K562 (cell line): ENCODE measurements around the gene RPL36AL. TPM values are rescaled to one million over a fixed set of nuclear protein-coding genes. Genes with fewer than 3 reads are reported as not detected.

Source experiments
- CBFB ChIP-seq: sonication (generic); formaldehyde crosslinking; IDR thresholded peaks from 2 replicates; pipeline ENCODE4 v1.4.0; 2020; ENCODE audit warnings: mild to moderate bottlenecking, missing genetic modification reagents
- CBX1 ChIP-seq: sonication (generic); IDR thresholded peaks from 2 replicates; pipeline ENCODE4 v1.6.1; 2016; ENCODE audit warnings: antibody characterized with exemption, low read depth, mild to moderate bottlenecking
- CHD4 ChIP-seq: fragments of 200-600 bp; sonication (generic); IDR thresholded peaks from 3 replicates; pipeline ENCODE4 v1.6.1; 2012; ENCODE audit warnings: low read depth, mild to moderate bottlenecking, mixed read lengths, low read length, inconsistent platforms; ENCODE audit not compliant: insufficient read depth, insufficient replicate concordance, poor library complexity, severe bottlenecking
- DPF2 ChIP-seq: fragments of 450-650 bp; IDR thresholded peaks from 2 replicates; pipeline ENCODE4 v1.6.1; 2016
- ETS2 ChIP-seq: IDR thresholded peaks from 2 replicates; pipeline ENCODE4 v1.6.1; 2016; ENCODE audit warnings: borderline replicate concordance, missing genetic modification characterization, mild to moderate bottlenecking, moderate library complexity, missing compliant biosample characterization; ENCODE audit not compliant: poor library complexity, severe bottlenecking
- FIP1L1 ChIP-seq: fragments of 200-400 bp; formaldehyde crosslinking; IDR thresholded peaks from 2 replicates; pipeline ENCODE4 v1.6.1; 2018; ENCODE audit warnings: mild to moderate bottlenecking, low read depth, low read length; ENCODE audit not compliant: poor library complexity, severe bottlenecking
- HNRNPUL1 ChIP-seq: fragments of 200-400 bp; formaldehyde crosslinking; IDR thresholded peaks from 2 replicates; pipeline ENCODE4 v1.6.1; 2017; ENCODE audit warnings: low read length
- MEF2A ChIP-seq: IDR thresholded peaks from 2 replicates; pipeline ENCODE4 v1.6.1; 2011; ENCODE audit warnings: low read depth, mild to moderate bottlenecking, low read length, moderate library complexity; ENCODE audit not compliant: control insufficient read depth
- NFXL1 ChIP-seq: fragments of 450-650 bp; formaldehyde crosslinking; IDR thresholded peaks from 2 replicates; pipeline ENCODE4 v1.4.0; 2021; ENCODE audit warnings: mild to moderate bottlenecking
- RFX5 ChIP-seq: IDR thresholded peaks from 2 replicates; pipeline ENCODE4 v1.6.1; 2011; ENCODE audit warnings: low read depth, mild to moderate bottlenecking, improper control_type of control experiment, low read length
- SAP30 ChIP-seq: fragments of 200-600 bp; sonication (generic); IDR thresholded peaks from 2 replicates; pipeline ENCODE4 v1.6.1; 2012; ENCODE audit warnings: borderline replicate concordance, low read depth, mild to moderate bottlenecking, moderate library complexity, low read length, control low read depth, inconsistent platforms; ENCODE audit not compliant: insufficient read depth, poor library complexity, severe bottlenecking
- SNIP1 ChIP-seq: fragments of 450-650 bp; IDR thresholded peaks from 2 replicates; pipeline ENCODE4 v1.7.1; 2017; ENCODE audit warnings: low read depth, mild to moderate bottlenecking
- SP2 ChIP-seq: IDR thresholded peaks from 2 replicates; pipeline ENCODE4 v1.6.1; 2011; ENCODE audit warnings: mild to moderate bottlenecking, low read depth, low read length, moderate library complexity; ENCODE audit not compliant: poor library complexity, severe bottlenecking; ENCODE audit errors: extremely low read depth
- TBL1XR1 ChIP-seq, 2 experiments: IDR thresholded peaks; 2 replicates each; pipeline ENCODE4 v1.6.1; 2012; ENCODE audit warnings: improper control_type of control experiment in 2 of 2, low read length in 2 of 2, mild to moderate bottlenecking in 1 of 2
- ZNF121 ChIP-seq: sonication (generic); formaldehyde crosslinking; conservative IDR thresholded peaks from 2 replicates; pipeline ENCODE4 v1.8.0; 2022; ENCODE audit warnings: missing genetic modification reagents
- ZNF124 ChIP-seq: sonication (generic); formaldehyde crosslinking; IDR thresholded peaks from 2 replicates; pipeline ENCODE4 v1.8.1; 2022; ENCODE audit warnings: missing genetic modification reagents
- ZNF3 ChIP-seq: fragments of 250-450 bp; sonication (Bioruptor Pico); IDR thresholded peaks from 2 replicates; pipeline ENCODE4 v1.5.0; 2021; ENCODE audit warnings: mild to moderate bottlenecking, moderate library complexity
- polyA plus RNA-seq, 8 experiments: library from polyadenylated mRNA; depleted of rRNA in 4 of 8; stranded (reverse) in 5 of 8; unstranded in 3 of 8; fragments of >200 nt; fragmentation: Nextera tagmentation in 2 of 8; fragmentation: Illumina TruSeq in 1 of 8; extraction: Ambion mirVana in 2 of 8; extraction: Trizol in 1 of 8; gene quantifications; 2 replicates each; pipeline versions ENCODE4 v1.2.1 to v1.2.3, GENCODE V29; 2011 to 2014; ENCODE audit warnings: inconsistent platforms in 1 of 8, missing spikeins in 1 of 8
- total RNA-seq, 7 experiments: library from RNA; depleted of rRNA in 6 of 7; stranded (reverse); fragments of >200 nt in 6 of 7; fragmentation: Illumina TruSeq in 2 of 7; extraction: Trizol in 2 of 7; gene quantifications; 2 replicates each; pipeline versions ENCODE4 v1.2.1 to v1.2.3, GENCODE V29; 2011 to 2021; ENCODE audit warnings: low replicate concordance in 1 of 7
- TF ChIP-seq, protein P1 (sequence below): sonication (generic); formaldehyde crosslinking; IDR thresholded peaks from 2 replicates; pipeline ENCODE4 v1.8.1; 2023; ENCODE audit warnings: mild to moderate bottlenecking, missing genetic modification reagents
- TF ChIP-seq, protein P2 (sequence below): fragments of 450-650 bp; formaldehyde crosslinking; IDR thresholded peaks from 2 replicates; pipeline ENCODE4 v1.4.0; 2022; ENCODE audit warnings: mild to moderate bottlenecking, moderate library complexity
- TF ChIP-seq, protein P3 (sequence below): fragments of 250-450 bp; sonication (Bioruptor Pico); IDR thresholded peaks from 2 replicates; pipeline ENCODE4 v1.9.0; 2021; ENCODE audit warnings: mild to moderate bottlenecking
- TF ChIP-seq, protein P4 (sequence below), 2 experiments: IDR thresholded peaks; 2 replicates each; pipeline ENCODE4 v1.6.1; 2012; ENCODE audit warnings: improper control_type of control experiment in 2 of 2, low read depth in 2 of 2, low read length in 2 of 2, borderline replicate concordance in 1 of 2

The RPL36AL gene
- total and polyA plus RNA-seq, 9 of the 15 experiments (the other 6 are each of a cell fraction or from before 2014, with no cell fraction given): 146 to 674 (median 360) TPM

DNA sequence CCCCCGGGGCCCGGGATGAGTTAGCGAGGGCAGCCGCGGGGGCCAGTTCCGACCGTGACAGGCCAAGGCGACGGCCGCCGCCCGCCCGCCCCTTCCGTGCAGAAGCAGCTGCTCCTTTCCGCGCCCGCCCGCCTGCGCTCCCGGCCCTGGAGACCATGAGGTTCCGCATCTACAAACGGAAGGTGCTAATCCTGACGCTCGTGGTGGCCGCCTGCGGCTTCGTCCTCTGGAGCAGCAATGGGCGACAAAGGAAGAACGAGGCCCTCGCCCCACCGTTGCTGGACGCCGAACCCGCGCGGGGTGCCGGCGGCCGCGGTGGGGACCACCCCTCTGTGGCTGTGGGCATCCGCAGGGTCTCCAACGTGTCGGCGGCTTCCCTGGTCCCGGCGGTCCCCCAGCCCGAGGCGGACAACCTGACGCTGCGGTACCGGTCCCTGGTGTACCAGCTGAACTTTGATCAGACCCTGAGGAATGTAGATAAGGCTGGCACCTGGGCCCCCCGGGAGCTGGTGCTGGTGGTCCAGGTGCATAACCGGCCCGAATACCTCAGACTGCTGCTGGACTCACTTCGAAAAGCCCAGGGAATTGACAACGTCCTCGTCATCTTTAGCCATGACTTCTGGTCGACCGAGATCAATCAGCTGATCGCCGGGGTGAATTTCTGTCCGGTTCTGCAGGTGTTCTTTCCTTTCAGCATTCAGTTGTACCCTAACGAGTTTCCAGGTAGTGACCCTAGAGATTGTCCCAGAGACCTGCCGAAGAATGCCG lies 872 bp upstream of the RPL36AL start (continued):
- TF ChIP-seq ETS2 (tag) (no peak), FIP1L1 (peak; percentile 9), SP2 (no peak), SNIP1 (no peak), ZNF124 (CRISPR knock-in tag) (no peak), ZNF121 (CRISPR knock-in tag) (no peak), HNRNPUL1 (no peak), ZNF3 (no peak), CBX1 (no peak), CHD4 (no peak), MEF2A (no peak), TBL1XR1 (IDR thresholded peaks at IDR 0.05; ENCODE audit: low read length in 2 of 2) (no peak), RFX5 (no peak), CBFB (CRISPR knock-in tag) (no peak), DPF2 (no peak), SAP30 (no peak), NFXL1 (CRISPR knock-in tag) (no peak)
- TF ChIP-seq, protein P1, sequence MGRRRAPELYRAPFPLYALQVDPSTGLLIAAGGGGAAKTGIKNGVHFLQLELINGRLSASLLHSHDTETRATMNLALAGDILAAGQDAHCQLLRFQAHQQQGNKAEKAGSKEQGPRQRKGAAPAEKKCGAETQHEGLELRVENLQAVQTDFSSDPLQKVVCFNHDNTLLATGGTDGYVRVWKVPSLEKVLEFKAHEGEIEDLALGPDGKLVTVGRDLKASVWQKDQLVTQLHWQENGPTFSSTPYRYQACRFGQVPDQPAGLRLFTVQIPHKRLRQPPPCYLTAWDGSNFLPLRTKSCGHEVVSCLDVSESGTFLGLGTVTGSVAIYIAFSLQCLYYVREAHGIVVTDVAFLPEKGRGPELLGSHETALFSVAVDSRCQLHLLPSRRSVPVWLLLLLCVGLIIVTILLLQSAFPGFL (CRISPR knock-in tag): no peak
- TF ChIP-seq, protein P2, sequence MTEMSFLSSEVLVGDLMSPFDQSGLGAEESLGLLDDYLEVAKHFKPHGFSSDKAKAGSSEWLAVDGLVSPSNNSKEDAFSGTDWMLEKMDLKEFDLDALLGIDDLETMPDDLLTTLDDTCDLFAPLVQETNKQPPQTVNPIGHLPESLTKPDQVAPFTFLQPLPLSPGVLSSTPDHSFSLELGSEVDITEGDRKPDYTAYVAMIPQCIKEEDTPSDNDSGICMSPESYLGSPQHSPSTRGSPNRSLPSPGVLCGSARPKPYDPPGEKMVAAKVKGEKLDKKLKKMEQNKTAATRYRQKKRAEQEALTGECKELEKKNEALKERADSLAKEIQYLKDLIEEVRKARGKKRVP (CRISPR knock-in tag): no peak
- TF ChIP-seq, protein P3, sequence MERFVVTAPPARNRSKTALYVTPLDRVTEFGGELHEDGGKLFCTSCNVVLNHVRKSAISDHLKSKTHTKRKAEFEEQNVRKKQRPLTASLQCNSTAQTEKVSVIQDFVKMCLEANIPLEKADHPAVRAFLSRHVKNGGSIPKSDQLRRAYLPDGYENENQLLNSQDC (CRISPR knock-in tag): no peak
- TF ChIP-seq, protein P4, sequence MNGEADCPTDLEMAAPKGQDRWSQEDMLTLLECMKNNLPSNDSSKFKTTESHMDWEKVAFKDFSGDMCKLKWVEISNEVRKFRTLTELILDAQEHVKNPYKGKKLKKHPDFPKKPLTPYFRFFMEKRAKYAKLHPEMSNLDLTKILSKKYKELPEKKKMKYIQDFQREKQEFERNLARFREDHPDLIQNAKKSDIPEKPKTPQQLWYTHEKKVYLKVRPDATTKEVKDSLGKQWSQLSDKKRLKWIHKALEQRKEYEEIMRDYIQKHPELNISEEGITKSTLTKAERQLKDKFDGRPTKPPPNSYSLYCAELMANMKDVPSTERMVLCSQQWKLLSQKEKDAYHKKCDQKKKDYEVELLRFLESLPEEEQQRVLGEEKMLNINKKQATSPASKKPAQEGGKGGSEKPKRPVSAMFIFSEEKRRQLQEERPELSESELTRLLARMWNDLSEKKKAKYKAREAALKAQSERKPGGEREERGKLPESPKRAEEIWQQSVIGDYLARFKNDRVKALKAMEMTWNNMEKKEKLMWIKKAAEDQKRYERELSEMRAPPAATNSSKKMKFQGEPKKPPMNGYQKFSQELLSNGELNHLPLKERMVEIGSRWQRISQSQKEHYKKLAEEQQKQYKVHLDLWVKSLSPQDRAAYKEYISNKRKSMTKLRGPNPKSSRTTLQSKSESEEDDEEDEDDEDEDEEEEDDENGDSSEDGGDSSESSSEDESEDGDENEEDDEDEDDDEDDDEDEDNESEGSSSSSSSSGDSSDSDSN (IDR thresholded peaks at IDR 0.05; ENCODE audit: borderline replicate concordance in 1 of 2, low read depth in 2 of 2, low read length in 2 of 2): 0 out of 4 replicates have a peak, but pooled peaks of 1 of the 2 experiments have one; percentile 2
